Heart left ventricle (tissue), 16 donors: ENCODE data around the gene LCE2A. TPM values are rescaled to one million over a fixed set of nuclear protein-coding genes. Genes with fewer than 3 reads are reported as not detected.
"Not testable (repeated sequence)": the region's sequence is repeated elsewhere in the genome, so short reads cannot be mapped to it uniquely, and the experiment has no call there.

Source experiments
- ATAC-seq, 4 donors: fragments of 200-7000 bp; cut with Tn5 transposase; one replicate each; pipeline ENCODE4 v1.9.1; 2020 to 2022; ENCODE audit warnings: moderate library complexity in 4 of 4, mild to moderate bottlenecking in 3 of 4, moderate number of reproducible peaks in 1 of 4
- DNase-seq, 5 donors: peaks; one replicate each; pipeline ENCODE4 v3.0.0-alpha.2; 2020
- H3K27ac ChIP-seq, 12 donors: fragments of 200-600 bp; sonication (generic) in 4 of 12; one replicate each; pipeline versions ENCODE4 v1.5.0 to v1.8.0; 2016 to 2022; ENCODE audit warnings: mild to moderate bottlenecking in 2 of 12
- H3K27me3 ChIP-seq, 9 donors: fragments of 200-600 bp; sonication (generic) in 2 of 9; one replicate each; pipeline versions ENCODE4 v1.5.1 to v1.8.0; 2016 to 2022; ENCODE audit warnings: mild to moderate bottlenecking in 3 of 9
- H3K36me3 ChIP-seq, 9 donors: fragments of 200-600 bp; sonication (generic) in 2 of 9; one replicate each; pipeline versions ENCODE4 v1.5.0 to v1.8.0; 2018 to 2022; ENCODE audit warnings: mild to moderate bottlenecking in 2 of 9
- H3K4me1 ChIP-seq, 12 donors: fragments of 200-600 bp; sonication (generic) in 4 of 12; one replicate each; pipeline versions ENCODE4 v1.5.0 to v1.8.0; 2016 to 2022; ENCODE audit warnings: mild to moderate bottlenecking in 3 of 12
- H3K4me3 ChIP-seq, 12 donors: fragments of 200-600 bp; sonication (generic) in 4 of 12; one replicate each; pipeline versions ENCODE4 v1.5.0 to v1.8.0; 2017 to 2022; ENCODE audit warnings: mild to moderate bottlenecking in 9 of 12, moderate library complexity in 4 of 12
- H3K9me3 ChIP-seq, 12 donors: fragments of 200-600 bp; sonication (generic) in 4 of 12; one replicate each; pipeline versions ENCODE4 v1.5.0 to v1.8.0; 2016 to 2022; ENCODE audit warnings: mild to moderate bottlenecking in 1 of 12
- CTCF ChIP-seq, 12 donors: fragments of 200-600 bp; sonication (generic) in 4 of 12; IDR thresholded peaks; one replicate each; pipeline versions ENCODE4 v1.5.0 to v1.8.0; 2018 to 2022; ENCODE audit warnings: antibody characterized with exemption in 12 of 12, mild to moderate bottlenecking in 5 of 12
- POLR2A ChIP-seq, 2 donors: fragments of 450-650 bp; IDR thresholded peaks; one replicate each; pipeline ENCODE4 v1.6.1; 2017; ENCODE audit warnings: antibody characterized with exemption in 2 of 2, mild to moderate bottlenecking in 2 of 2, moderate library complexity in 2 of 2
- WGBS, 4 donors: extraction: QIAGEN DNeasy Blood & Tissue Kit in 2 of 4; methylation state at CpG; one replicate each; pipeline versions ENCODE4 v1.1.5 to v1.1.7; 2013 to 2018; 5-methylcytosine and 5-hydroxymethylcytosine counted together
- intact Hi-C, 10 donors: fragments of 100-400 bp; cut with DNase I; formaldehyde crosslinking; loops; one replicate each; pipeline versions ENCODE4 v1.11.1 to v1.14.2; 2022
- polyA plus RNA-seq, 2 donors: library from polyadenylated mRNA; stranded (reverse); fragments of 200-250 nt; gene quantifications; one replicate each; pipeline ENCODE4 v1.2.3, GENCODE V29; 2013
- total RNA-seq, 9 donors: library from RNA; depleted of rRNA in 2 of 9; stranded (reverse); fragments of >200 nt in 2 of 9; fragmentation: NEBNext Ultra II Directional in 3 of 9; extraction: Animal tissue kit (Norgen Biotek cat#: 25700) in 3 of 9; gene quantifications; one replicate each; pipeline versions ENCODE4 v1.1.0 to v1.2.4, GENCODE V29; 2016 to 2023
- donor health status: ischemic (EF 13 %, LVEDD 7.1; RV severe dilation, severe dysfunction).
- donor health status: healthy with polysubstance abuse.
- donor health status: DM: no; HTN: yes; CAD: no.
- donor health status: DM: no; HTN: no; CAD: no.
- donor health status: ischemic (EF 25% LVEDD 6.9; RV normal size, moderate dysfunction).
- donor health status: ischemic (EF 25% LVEDD 5.7; RV mildly dilated, moderate dysfunction).
- donor health status: healthy.
- donor health status: DM: yes; HTN: yes; CAD: no.
- donor health status: ischemic (EF 35%, LVEDD 5.7; RV mildly dilated, moderate dysfunction).
- donor health status: nonischemic (EF 11% LVEDD 7.7; RV severe dilation, severe dysfunction).
- donor health status: DM: yes; HTN: yes; CAD: no.
- donor health status: PGD.
- donor health status: ischemic (EF 29% LVEDD 5.4; RV normal size, mild dysfunction).
- donor health status: nonischemic (EF 23%, LVEDD 6.1; RV moderate dilation, normal function).

LCE2A gene
- total and polyA plus RNA-seq, 11 donors: not detected

DNA sequence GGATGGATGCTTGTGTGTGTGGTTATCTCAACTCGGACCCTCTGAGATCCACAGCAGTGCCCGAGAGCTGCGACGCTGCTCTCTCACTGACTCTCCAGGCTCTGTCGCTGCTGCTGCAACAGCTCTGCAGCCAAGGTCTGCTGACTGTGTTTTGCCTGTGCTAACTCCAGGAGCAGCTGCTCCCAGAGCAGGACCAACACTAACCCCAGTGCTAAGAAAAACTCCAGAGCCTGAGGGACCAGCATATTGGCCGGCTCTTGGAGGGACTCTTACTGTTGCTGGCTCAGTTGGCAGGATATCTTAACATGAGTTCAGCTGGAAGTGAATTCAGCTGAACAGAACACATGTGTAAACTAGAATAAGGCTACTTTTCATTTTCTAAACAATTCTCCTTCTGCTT is 18.7 kb upstream of the LCE2A start:
- no peak for TF ChIP-seq POLR2A (IDR thresholded peaks at IDR 0.05)
- TF ChIP-seq CTCF (IDR thresholded peaks at IDR 0.05): no peak
- Histone ChIP-seq H3K4me1 (no peaks in the 10 kb centered on the region), H3K27me3 (peaks cover 0 to 7% (median 0%) of the 10 kb centered on the region in 9 donors), H3K36me3 (no peaks in the 10 kb centered on the region), H3K9me3 (no peaks in the 10 kb centered on the region), H3K4me3 (no peak overlapping the region), H3K27ac (no peak overlapping the region)
- DNase-seq: no peak
- intact Hi-C loops: no loop called here
- ATAC-seq: no peak
- 68 to 76% (median 73%) methylated on average over 1 to 6 of the region's 6 CpGs for WGBS, 4 donors

GRCh38 chr1:152681616-152682015 is 16.5 kb upstream of the LCE2A start:
- intact Hi-C loops: no loop called here
- DNase-seq: no peak
- no peaks in the 10 kb centered on the region for H3K9me3 ChIP-seq
- no peaks in the 10 kb centered on the region for H3K36me3 ChIP-seq
- H3K4me1 ChIP-seq: no peaks in the 10 kb centered on the region
- peaks cover 0 to 3% (median 0%) of the 10 kb centered on the region in 9 donors for H3K27me3 ChIP-seq
- no peak for TF ChIP-seq CTCF (IDR thresholded peaks at IDR 0.05)
- no peak overlapping the region for H3K4me3 ChIP-seq
- ATAC-seq: no peak
- 53 to 66% (median 61%) methylated on average over 2 of the region's 2 CpGs for WGBS, 4 donors
- no peak overlapping the region for H3K27ac ChIP-seq

DNA sequence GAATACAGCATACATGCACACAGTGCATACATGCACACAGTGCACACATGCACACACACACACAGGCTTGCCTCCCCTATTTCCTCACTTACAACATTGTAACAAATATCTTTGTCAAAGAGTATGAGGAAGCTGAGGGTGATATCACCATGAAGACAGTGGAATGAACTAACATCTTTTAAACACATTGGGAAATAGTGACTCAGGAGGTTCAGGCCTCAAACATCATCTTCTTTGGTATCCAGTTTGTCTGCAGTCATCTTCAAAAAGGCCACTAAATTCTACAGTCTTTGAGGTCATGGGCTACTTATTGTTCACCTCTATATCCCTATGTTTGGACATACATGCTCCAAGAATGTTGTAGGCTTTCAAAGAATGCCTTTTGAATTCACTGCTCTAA is 14.3 kb upstream of the LCE2A start:
- intact Hi-C loops: no loop called here
- TF ChIP-seq CTCF (IDR thresholded peaks at IDR 0.05) (no peak), POLR2A (IDR thresholded peaks at IDR 0.05) (no peak)
- H3K4me1 ChIP-seq: no peaks in the 10 kb centered on the region

GRCh38 chr1:152685823-152686222 is 12.3 kb upstream of the LCE2A start, which contains the start of gene LCE2B:
Gene LCE2B (plus strand): TSS chr1:152686123. CDS start chr1:152686844, 721 bp downstream.
- H3K4me3 ChIP-seq, H3K4me1 ChIP-seq, H3K27me3 ChIP-seq, H3K27ac ChIP-seq, ATAC-seq, intact Hi-C loops, H3K9me3 ChIP-seq, H3K36me3 ChIP-seq, DNase-seq: not testable (repeated sequence)
- 43 to 89% (median 63%) methylated on average over 2 to 4 of the region's 4 CpGs for WGBS, 4 donors

More for the DNA sequence above, 14.3 kb upstream of the LCE2A start:
- Histone ChIP-seq H3K36me3 (no peaks in the 10 kb centered on the region), H3K4me3 (no peak overlapping the region), H3K27ac (no peak overlapping the region), H3K27me3 (no peaks in the 10 kb centered on the region), H3K9me3 (no peaks in the 10 kb centered on the region)
- DNase-seq (no peak), ATAC-seq (no peak)

- ATAC-seq (no peak), DNase-seq (no peak)
- Histone ChIP-seq H3K36me3 (no peaks in the 10 kb centered on the region), H3K4me1 (no peaks in the 10 kb centered on the region), H3K27ac (no peak overlapping the region), H3K27me3 (no peaks in the 10 kb centered on the region), H3K9me3 (peaks cover 0 to 9% (median 0%) of the 10 kb centered on the region in 12 donors), H3K4me3 (no peak overlapping the region)
- intact Hi-C loops: no loop called here
- 78 to 84% (median 81%) methylated on average over 4 of the region's 4 CpGs for WGBS, 4 donors
- TF ChIP-seq CTCF (IDR thresholded peaks at IDR 0.05) (no peak), POLR2A (IDR thresholded peaks at IDR 0.05) (no peak)
Measured at GRCh38 chr1:152699746-152700145, 1.6 kb downstream of the LCE2A start.
